Activated CD4-positive, CD25-positive, alpha-beta regulatory T cell treated with anti-CD3 and anti-CD28 coated beads, Interleukin-2, amount 50 U/mL, for 72 hours (primary cell): ENCODE results near the gene CLEC4D.
"Not testable (repeated sequence)": the region's sequence is repeated elsewhere in the genome, so short reads cannot be mapped to it uniquely, and the experiment has no call there.

Experiments
- DNase-seq: peaks from one replicate; pipeline ENCODE4 v3.0.0; 2021

CLEC4D gene

DNA sequence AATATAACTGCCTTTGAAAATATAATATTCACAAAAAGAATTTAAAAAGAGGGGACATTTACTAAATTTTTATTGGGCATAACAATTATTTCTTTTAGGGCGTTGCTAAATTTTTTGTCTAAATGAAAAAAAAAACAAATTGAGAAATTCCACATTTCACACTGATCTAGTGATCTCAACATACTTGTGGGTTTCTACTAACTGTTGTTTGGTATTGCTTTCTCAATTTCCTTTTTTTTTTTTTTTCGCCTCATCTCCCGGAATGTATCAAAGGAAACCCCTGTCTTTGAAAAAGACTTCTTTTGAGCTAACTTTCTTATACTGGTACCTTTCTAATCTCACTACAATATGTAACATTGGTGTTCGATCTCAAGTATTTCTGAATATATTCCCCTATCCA lies at the start of gene CLEC4D:
TSS of gene CLEC4D (plus strand) at position 248 of the 400 bp plus-strand sequence. CDS start 230 bp downstream, outside the sequence.
- DNase-seq, result no peak

DNA sequence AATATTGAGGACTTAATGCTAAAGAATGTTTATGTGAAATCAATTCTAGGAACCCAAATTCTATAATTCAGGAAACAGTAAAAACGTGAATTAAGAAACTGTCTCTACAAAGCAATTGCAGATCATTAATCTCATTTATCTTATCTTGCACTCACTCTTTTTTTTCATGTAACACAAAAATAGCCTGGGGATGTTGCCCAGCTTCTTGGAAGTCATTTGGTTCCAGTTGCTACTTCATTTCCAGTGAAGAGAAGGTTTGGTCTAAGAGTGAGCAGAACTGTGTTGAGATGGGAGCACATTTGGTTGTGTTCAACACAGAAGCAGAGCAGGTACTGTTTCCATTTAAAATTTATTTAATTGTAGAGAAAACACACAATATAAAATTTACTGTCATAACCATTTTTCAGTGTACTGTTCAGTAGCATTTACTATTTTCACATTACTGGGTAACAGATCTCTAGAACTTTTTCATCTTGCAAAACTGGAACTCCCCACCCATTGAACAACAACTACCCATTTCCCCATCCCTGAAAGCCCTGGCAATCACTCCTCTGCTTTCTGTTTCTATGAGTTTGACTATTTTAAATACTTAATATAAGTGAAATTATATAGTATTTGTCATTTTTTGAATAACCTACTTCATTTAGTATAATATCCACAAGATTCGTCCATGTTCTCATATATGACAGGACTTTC lies 47.9 kb upstream of the CLEC4D start:
- DNase-seq, result no peak

DNA sequence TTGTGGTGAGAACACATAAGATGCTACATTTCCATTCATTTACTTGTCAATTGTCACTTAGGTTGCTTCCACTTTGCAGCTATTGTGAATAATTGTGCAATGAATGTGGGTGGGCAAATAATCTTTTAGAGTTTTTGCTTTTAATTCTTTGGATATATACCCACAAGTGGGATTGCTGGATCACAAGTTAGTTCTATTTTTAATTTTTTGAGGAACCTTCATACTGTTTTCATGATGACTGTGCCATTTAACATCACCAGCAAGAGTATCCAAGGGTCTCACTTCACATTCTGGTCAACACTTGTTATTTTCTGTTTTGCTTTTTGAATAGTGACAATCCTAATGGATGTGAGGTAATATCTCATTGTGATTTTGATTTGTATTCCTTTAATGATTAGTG lies 47.1 kb upstream of the CLEC4D start:
- no peak for DNase-seq

DNA sequence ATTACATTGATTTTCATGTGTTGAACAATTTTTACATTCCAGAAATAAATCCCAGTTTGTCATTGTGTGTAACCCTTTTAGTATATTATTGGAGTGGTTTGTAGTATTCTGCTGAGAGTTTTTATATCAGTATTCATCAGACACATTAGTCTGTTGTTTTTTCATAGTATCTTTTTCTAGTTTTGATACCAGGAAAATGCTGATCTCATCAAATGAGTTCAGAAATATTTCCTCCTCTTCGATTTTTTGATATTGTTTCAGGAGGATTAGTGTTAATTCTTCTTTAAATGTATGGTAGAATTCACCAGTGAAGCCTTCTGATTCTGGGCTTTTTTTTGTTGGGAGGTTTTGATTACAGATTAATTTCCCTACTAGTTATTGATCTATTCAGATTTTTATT lies 42.2 kb upstream of the CLEC4D start:
- DNase-seq, result no peak

DNA sequence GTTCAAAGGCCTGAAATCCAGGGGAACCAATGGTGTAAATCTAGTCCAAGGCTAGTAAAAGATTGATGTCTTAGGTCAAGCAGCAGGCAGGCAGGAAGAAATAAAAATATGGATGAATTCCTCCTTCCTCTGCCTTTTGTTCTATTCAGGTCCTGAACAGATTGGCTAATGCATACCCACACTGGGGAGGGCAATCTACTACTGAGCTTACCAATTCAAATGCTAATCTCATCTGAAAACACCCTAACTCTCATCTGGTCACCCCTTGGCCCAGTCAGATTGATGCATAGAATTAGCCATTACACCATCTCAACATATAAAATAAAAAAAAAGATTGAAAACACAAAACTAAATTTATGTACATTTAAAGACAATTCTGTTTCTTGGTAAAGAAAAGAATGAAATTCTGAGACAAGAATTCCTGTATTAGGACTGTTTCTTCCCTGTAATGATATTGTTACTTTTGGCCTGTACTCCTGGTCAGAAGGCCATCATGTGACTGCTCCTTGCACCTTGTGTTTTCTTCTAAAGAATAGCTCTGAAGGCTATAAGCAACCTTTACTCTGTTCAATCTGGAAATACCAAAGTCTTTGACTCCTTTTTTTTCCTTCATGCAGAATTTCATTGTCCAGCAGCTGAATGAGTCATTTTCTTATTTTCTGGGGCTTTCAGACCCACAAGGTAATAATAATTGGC lies 37.6 kb upstream of the CLEC4D start:
- no peak for DNase-seq

DNA sequence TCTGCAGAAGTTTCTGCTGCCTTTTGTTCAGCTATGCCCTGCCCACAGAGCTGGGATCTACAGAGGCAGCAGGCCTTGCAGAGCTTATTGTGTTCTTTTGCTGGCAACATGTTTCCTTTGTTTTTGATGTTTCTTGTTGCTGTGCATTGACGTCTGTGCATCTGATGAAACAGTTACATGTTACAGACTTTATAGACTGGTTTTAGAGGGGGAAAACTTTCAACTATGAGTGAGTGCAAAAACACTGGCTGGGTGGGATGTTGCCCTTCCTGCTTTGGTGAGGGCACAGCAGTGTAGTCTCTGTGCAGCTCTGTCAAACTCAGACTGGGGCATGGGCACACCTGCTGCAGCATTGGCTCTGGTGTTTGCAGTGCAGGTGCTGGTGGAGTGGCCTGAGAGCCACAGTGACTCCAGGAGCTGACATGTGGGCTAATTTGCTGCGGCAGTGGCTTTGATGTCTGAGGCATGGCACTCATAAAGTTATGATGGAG lies 30.7 kb upstream of the CLEC4D start:
- DNase-seq, result no peak

DNA sequence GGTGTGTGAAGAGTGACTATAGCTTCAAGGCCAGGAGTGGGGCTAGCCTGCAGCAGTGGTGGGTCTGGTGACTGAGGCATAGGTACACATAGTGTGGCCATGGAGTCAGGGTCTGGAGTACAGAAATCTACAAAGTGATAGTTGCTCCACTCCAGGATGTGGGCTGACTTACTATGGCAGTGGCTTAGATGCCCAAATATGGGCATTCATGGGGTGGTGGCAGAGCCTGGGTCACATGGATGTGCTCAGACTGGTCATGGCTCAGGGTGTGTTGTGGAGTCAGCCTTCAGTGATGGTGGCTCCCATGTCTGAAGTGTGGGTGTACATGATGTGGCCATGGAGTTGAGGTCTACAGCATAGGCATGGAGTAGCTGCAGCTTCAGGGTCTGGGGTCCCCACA lies 30.2 kb upstream of the CLEC4D start:
- no peak for DNase-seq

DNA sequence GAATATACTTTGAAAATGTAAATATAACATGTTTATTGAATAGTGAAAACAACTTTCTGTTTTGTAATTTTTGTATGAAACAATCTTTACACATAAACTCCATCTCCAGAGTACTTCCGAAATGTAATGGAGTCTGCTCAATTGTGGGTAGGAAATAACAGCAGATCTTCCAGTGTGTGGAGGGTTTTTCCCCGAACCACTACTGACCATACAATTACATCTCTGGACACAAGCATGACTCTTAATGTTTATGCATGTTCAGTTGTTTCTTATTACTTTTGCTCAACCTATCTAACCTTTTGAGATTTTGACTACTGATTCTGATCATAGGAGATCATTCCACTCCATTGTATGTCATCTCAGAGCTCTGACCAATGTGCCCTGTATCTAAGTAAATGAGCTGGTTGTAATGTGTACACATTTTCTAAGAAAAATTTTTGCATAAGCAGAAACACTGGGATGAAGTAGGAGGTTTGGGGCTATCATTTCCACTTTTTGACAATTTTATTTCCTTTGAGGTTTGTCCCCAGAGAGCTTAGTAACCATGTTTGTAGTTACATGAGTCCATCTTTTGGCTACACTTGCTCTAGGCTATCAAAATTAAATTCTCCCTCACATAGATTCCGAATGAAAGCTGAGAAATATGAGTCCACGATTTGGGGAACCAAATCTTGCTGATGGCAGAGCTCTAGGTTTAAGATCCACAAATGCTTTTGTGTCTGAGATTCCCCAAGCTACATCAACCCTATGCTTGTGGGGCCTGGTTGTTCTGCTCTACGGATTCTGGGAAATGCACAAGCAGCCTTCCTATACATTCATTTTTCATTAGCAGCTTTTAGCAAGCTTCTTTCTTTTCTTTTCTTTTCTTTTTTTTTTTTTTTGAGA lies 21.4 kb upstream of the CLEC4D start:
- DNase-seq, result no peak

DNA sequence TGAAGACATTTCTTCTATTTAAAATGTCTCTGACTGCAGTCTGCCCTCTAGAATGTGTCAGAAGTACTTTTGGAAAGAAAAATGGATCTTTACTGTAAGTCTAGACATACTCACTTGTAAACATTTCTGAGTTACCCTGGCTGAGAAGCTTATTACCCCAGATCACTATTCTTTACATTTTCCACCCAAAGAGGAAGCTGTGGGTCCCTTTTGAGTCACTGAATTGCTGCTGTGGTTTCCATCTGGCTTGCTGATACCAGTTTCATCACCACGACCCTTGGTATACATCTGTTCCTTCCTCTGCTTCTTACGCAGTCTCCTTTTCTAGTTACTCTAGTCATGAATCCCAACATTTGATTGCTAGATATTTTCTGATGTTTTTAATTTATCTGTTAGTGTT lies 20.2 kb upstream of the CLEC4D start:
- no peak for DNase-seq

DNA sequence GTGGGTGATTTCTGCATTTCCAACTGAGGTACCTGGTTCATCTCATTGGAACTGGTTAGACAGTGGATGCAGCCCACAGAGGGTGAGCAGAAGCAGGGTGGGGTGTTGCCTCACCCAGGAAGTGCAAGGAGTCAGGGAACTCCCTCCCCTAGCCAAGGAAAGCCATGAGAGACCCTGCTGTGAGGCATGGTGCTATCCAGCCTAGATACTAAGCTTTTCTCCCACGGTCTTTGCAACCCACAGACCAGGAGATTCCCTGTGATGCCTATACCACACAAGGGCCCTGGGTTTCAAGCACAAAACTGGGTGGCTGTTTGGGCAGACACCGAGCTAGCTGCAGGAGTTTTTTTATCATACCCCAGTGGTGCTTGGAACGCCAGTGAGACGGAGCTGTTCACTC lies 17.6 kb upstream of the CLEC4D start:
- not testable (repeated sequence) for DNase-seq

DNA sequence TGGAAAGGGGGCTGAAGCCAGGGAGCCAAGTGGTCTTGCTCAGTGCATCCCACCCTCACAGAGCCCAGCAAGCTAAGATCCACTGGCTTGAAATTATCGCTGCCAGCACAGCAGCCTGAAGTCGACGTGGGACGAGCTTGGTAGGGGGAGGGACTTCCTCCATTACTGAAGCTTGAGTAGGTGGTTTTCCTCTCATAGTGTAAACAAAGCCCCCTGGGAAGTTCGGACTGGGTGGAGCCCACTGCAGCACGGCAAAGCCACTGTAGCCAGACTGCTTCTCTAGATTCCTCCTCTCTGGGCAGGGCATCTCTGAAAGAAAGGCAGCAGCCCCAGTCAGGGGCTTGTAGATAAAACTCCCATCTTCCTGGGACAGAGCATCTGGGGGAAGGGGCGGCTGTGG lies 17.2 kb upstream of the CLEC4D start:
- DNase-seq, result not testable (repeated sequence)

DNA sequence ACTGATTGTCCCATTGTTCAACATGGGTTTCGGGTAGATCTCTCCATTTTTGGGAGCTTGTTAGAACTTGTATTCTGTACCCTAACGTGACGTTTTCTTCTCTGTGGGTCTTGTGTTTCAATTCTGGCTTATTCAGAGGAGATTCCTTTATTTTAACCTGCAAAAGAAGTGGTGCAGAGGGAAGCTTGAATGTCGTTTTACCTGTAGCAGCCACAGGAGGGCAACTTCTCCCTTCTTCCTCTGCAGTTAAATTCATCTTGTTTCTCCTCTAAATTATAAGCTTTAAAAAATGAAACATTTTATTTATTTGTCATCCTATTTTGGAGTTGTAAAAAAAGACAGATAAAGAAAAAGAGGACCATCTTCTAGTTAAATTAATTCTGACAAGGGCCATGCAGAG lies 13.7 kb upstream of the CLEC4D start:
- DNase-seq, result no peak

DNA sequence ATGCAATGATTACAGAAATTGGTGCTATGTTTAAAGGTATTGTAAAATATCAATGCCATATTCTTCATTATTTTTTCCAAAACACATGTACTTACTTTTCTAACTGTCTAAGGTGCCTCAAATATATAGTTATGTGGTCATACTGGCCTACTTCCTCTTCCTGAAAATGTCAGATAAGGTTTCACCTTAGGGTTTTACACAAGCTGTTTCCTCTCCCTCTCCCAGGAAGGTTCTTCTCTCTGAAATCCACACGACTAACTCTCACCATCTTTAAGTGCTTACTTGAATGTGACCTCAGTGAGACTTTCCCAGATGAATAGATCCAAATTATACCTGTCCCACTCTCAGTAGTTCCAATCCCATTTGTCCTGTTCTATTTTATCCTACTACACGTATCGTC lies 11.6 kb upstream of the CLEC4D start:
- no peak for DNase-seq

DNA sequence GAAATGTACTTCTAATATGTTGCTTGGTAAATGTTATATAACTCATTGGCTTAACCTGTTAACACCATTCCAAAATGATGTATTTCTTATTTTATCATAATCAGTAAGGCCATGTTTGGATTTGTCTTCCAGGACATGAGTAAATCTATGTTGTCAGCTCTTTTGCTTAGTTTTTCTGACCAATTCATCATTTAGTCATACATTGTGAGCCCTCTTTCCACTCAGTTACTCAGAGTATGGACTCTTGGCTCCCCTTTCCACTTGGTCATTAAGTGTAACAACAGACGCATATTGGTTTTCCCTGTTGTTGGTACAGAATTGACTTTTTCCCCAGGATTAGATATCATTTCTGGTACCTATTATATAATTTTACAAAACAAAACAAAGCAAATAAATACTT lies 9.0 kb upstream of the CLEC4D start:
- no peak for DNase-seq

DNA sequence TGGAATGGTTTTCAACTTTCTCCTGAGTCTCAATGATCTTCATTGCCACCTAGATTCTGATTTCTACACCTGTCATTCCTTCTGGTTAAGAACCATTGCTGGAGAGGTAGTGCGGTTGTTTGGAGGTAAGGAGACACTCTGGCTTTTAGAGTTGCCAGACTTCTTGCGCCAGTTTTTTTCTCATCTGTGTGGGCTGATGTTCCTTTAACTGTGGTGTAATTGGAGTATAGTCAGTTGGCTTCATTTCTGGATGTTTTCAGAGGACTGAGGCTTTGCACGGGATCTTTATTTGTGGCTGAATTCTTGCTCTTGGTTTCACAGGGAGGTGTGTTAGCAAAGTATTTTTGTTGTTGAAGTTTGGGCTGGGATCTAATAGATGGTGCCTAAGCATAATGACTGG lies 5.7 kb upstream of the CLEC4D start:
- DNase-seq, result no peak

DNA sequence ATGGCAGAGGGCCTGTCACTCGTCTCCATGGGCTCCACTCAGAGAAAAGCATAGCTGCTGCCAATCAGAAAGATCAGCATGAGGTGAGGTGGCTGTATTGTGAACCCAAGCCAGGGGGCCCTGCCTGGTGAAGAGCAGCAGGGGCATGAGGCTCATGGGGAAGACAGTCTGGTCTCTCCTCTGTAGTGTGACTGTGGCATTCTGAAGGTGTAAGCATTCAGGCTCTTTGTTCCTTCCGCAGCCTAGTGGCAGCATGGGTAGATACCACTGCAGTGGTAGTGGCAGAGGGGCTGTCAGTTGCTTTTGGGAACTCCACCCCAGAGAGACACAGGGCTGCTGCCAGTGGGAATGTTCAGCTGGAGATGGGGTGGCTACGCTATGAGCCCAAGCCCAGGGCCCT lies 5.1 kb upstream of the CLEC4D start:
- no peak for DNase-seq

DNA sequence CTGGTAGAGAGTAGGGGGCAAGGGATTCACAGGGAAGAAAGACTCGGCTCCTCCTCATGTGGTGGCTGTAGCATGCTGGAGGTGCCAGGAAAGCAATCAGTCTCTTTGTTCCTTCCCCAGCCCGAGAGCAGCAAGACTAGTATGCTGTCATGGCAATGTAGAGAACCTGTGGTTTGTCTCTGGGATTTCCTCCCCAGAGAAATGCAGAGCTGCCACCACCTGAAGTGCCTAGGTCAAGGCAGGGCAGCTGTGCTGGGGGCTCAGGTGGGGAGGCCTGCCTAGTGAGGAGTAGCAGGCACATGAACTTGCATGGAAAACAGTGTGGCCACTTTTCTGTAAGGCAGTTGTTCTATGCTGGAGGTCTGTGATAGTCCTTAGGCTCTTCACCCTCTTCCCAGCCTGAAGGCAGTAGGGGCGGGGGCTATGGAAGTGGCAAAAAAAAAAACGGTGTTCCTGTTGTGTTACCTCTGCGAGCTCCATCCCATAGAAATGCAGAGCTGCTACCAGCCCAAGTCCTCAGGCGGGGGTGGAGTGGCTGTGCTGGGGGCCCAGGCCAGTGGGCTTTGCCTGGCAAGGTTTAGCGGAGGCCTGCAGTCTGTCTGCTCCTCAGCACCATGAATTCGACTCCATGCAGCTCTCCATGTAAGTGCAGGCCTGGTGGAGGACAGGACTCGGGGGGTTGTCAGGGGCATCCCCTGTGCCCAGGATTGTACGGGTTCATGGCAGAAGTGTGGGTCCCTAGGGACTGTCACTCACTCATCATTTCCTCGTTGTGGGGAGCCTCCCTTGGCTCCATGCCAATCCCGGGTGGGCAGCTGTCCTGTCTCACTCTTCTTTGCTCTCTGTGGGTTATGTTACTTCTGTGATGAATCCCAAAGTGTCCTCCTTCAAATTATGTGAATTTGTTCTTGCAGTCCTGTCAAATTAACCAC lies 4.1 kb upstream of the CLEC4D start:
- no peak for DNase-seq

DNA sequence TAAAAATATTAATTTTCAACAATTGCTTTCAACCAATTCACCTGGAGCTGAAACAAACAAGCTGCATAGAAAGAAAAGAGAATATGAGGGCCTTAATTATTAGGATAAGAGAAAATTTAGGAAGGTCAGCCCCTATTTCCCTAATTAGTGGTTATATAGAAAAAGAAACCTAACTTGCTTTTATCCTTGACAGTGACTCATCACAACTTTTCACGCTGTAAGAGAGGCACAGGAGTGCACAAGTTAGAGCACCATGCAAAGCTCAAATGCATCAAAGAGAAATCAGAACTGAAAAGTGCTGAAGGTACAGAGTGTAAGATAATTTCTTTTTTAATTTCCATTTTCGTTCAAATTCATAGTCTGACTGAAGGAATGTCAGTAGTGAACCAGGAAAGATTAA lies 4.7 kb downstream of the CLEC4D start:
- DNase-seq, result no peak

DNA sequence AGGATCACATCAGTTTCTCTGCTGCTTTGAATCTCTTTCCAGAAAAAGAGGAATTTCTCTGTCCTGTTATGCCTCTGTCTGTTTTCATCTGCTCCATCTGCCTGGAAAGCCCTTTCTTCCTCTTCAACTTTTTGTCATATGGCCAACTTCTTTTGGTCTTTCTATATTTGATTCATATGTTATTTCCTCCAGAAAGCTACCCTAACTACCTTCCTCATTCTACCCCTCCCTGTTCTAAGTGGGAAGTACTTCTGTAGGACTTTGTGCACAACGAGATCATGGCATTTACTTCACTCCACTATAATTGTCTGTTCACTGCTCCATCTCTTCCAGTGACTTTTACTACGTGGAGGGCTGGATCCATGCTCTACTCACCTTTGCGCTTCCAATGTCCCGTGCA lies 5.9 kb downstream of the CLEC4D start:
- DNase-seq, result no peak

DNA sequence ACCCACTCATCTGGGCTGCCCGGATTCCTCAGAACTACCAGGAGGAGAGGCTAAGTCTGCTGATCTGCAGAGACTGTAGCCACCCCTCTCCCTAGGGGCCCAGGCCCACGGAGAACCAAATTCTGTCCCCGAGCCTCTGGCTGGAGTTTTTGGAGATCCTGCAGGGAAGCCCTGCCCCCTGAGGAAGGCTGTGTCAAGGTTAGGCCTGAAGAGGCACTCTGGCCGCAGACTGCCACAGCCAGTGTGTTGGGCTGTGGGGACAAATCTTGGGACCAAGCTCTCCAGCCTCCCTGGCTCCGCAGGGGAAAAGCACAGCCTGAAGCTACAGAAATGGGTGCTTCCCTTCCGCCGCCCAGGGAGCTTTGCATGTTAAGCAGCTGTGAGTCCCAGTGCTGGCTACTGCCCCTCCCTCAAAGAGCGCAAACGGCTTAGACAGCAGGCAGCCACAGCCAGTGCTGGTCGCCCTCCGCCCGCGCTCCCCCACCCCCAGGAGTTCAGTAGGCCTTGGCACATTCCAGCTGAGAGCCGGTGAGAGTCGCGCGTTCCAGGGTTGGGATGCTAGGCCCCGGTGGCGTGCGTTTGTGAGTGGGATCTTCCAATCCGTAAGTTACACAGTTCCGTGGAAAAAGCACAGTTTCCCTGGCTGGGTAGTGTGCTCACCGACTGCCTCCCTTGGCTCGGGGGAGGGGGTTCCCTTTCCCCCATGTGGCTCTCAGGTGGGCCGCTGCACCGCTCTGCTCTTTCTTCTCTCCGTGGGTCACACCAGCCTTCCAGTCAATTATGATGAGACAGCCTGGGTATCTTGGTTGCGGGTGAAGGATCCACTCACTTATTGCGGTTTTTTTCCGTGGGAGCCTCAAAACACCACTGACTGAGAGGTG lies 14.2 kb downstream of the CLEC4D start:
- no peak for DNase-seq

DNA sequence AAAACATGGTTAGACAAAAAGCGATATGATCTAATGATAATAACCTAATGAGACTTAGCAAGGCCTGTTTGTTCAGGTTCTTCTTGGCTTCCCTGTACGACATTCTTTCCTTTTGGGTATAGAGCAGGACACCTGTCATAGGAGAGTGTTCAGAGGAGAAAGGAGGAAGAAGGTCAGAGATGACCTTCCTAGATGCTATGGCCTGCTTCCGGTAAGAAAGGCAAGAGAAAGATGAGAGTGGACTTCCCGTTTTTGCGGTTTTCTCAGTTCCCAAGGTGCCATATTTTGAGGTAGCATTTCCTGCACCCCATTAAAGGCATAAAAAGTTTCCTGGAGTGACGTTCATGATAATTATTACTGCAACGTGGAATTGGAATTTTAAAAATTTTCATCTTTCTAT lies 18.7 kb downstream of the CLEC4D start:
- DNase-seq, result no peak
